ENCODE data around the gene GIT1.
A peak's percentile ranks its signal among the peaks of the same experiment; 100 is the strongest.

The GIT1 gene

GRCh38 chr17:29592850-29593551 lies 3.6 kb upstream of the GIT1 start, which contains the start of gene ANKRD13B:
ANKRD13B (plus strand) TSS chr17:29593132; CDS start chr17:29593622, 490 bp downstream.
- TF ChIP-seq, protein P1, sequence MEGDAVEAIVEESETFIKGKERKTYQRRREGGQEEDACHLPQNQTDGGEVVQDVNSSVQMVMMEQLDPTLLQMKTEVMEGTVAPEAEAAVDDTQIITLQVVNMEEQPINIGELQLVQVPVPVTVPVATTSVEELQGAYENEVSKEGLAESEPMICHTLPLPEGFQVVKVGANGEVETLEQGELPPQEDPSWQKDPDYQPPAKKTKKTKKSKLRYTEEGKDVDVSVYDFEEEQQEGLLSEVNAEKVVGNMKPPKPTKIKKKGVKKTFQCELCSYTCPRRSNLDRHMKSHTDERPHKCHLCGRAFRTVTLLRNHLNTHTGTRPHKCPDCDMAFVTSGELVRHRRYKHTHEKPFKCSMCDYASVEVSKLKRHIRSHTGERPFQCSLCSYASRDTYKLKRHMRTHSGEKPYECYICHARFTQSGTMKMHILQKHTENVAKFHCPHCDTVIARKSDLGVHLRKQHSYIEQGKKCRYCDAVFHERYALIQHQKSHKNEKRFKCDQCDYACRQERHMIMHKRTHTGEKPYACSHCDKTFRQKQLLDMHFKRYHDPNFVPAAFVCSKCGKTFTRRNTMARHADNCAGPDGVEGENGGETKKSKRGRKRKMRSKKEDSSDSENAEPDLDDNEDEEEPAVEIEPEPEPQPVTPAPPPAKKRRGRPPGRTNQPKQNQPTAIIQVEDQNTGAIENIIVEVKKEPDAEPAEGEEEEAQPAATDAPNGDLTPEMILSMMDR (IDR thresholded peaks at IDR 0.05; ENCODE audit: borderline replicate concordance, insufficient read depth, low read depth, low read length) = no peak
- H3K4me3 ChIP-seq (ENCODE audit: low read depth, low read length) = peak within 1 kb of the TSS; percentile 56

- no peak overlapping the region for H3K4me3 ChIP-seq (ENCODE audit: low read depth, low read length)
- TF ChIP-seq, protein P1 (IDR thresholded peaks at IDR 0.05; ENCODE audit: borderline replicate concordance, insufficient read depth, low read depth, low read length) = peak; percentile 99
Measured at GRCh38 chr17:29591737-29592608, 2.5 kb upstream of the GIT1 start.

DNA sequence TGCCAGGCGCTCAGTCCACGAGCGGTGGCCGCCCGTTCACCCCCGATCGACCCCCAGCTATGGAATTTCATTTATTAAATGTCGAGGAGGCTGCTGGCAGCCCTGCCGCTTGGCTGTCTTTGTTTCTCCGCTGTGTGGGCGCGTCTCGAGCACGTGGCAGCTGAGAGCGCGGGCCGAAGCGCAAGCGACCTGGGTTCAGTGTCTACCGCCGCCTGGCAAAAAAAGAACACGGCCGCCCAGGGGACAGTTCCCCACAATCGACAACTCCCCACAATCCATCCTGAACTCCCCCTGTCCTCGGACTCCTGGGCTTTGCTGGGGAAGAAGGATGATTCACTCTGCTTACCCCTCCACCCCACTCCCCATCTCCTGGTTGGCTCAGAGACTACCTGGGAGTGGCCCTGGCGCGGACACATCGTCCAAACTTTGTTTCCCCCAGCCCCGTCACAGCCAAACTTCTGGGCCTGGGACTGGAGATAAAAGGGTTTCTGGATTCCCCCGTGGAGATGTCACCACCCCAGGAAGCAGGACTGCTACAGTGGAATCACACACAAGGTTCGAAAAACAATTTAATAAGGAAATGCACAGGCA lies 1.8 kb upstream of the GIT1 start:
- H3K4me3 ChIP-seq (ENCODE audit: low read depth, low read length) = peak overlapping the region; percentile 41
- TF ChIP-seq, protein P1 (IDR thresholded peaks at IDR 0.05; ENCODE audit: borderline replicate concordance, insufficient read depth, low read depth, low read length) = no peak

- TF ChIP-seq, protein P1 (IDR thresholded peaks at IDR 0.05; ENCODE audit: borderline replicate concordance, insufficient read depth, low read depth, low read length) = no peak
- peak overlapping the region; percentile 58 for H3K4me3 ChIP-seq (ENCODE audit: low read depth, low read length)
Measured at GRCh38 chr17:29590411-29591145, 1.1 kb upstream of the GIT1 start.

- TF ChIP-seq, protein P1 (IDR thresholded peaks at IDR 0.05; ENCODE audit: borderline replicate concordance, insufficient read depth, low read depth, low read length) = no peak
- peak overlapping the region; percentile 85 for H3K4me3 ChIP-seq (ENCODE audit: low read depth, low read length)
Measured at GRCh38 chr17:29588562-29589411, 661 bp downstream of the GIT1 start.

GRCh38 chr17:29588017-29588561 lies 1.4 kb downstream of the GIT1 start:
- H3K4me3 ChIP-seq (ENCODE audit: low read depth, low read length) = peak overlapping the region; percentile 85
- TF ChIP-seq, protein P1 (IDR thresholded peaks at IDR 0.05; ENCODE audit: borderline replicate concordance, insufficient read depth, low read depth, low read length) = no peak

Data from GM12875 (cell line).